Measurements from ENCODE around the gene EFR3B.

The EFR3B gene

DNA sequence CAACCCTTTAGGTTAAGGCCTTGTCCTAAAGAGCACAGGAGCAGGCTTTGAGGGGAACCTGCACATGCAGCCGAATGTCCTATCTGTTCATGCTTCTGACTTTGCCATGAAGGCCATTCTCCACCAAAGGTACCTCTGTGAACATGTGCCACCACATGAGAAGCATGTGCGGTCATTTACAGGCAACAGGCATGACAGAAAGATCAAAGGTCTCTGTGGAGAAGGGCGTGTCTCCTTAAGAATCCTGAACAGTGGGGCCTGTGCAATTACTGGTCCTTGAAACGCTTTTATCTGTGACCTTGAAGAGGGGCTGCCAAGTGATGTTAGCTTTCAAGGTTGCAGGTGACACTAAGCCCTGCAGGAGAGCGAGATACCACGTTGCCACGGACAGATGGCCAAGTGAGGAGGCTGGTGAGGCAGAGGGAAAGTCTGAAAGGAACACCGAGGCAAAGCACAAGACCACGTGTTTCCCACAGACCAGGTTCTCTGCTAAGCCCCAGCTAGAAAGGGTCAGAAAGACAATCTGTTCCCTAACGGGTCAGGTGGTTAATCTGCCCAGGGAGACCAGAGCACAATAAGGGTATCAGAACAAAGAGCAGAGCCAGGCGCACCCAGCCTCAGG lies 146.0 kb downstream of the EFR3B start:
- no peak for DNase-seq (ENCODE audit: low spot score)

DNA sequence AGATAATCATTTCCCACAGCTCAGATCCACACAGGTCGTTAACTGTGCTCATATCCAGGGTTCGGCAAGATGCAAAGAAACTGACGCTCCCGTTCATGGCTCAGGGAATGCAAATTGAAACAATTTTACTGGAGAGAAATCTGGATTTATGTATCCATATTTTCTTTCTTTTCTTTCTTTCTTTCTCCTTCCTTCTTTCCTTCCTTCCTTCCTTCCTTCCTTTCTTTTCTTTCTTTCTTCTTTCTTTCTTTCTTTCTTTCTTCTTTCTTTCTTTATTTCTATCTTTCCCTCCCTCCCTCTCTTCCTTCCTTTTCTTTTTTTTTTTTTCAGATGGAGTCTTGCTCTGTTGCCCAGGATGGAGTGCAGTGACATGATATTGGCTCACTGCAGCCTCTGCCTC lies 146.5 kb downstream of the EFR3B start:
- DNase-seq (ENCODE audit: low spot score): no peak

DNA sequence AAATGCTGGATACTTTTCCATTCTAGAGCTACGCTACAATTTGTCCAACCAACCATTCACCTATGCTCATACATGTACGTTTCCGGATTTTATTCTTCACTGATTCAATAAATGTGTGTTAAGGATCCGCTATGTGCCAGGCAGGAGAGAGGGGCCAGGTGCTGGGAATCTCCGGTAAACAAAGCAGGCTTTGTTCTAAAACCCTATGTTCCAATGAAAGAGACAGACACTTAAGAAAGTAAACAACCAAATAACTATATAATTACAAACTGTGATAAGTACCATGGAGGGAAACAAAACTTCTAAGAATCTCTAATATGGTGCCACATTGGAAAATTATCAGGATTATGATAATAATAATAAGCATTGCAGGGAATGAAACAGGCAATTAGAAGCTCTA lies 148.7 kb downstream of the EFR3B start:
- DNase-seq (ENCODE audit: low spot score): no peak

DNA sequence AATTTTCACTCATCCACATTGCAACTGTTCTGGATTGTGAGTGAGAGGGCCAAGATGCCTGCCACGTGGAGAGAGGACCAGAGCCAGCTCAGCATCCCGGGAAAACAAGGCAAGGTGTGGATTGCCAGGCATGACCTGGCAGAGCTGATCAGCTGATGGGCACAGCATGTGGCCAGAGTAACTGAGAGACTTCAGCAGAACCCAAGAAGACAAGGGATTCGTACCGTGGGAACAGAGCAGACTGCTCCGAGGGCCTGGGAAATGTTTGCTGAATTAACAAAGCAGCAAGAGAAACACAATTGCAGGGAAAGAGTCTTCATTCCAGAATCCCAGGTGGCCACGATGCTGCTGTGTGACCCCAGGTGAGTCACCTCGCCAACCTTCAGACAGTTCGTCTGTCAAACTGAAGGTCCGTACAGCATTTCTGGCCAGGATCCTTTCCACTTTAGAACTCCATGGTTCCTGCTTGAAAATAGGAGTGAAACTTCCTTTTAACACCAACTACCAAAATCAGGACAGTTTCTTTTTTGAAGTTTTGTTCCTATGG lies 152.8 kb downstream of the EFR3B start:
- no peak for DNase-seq (ENCODE audit: low spot score)

DNA sequence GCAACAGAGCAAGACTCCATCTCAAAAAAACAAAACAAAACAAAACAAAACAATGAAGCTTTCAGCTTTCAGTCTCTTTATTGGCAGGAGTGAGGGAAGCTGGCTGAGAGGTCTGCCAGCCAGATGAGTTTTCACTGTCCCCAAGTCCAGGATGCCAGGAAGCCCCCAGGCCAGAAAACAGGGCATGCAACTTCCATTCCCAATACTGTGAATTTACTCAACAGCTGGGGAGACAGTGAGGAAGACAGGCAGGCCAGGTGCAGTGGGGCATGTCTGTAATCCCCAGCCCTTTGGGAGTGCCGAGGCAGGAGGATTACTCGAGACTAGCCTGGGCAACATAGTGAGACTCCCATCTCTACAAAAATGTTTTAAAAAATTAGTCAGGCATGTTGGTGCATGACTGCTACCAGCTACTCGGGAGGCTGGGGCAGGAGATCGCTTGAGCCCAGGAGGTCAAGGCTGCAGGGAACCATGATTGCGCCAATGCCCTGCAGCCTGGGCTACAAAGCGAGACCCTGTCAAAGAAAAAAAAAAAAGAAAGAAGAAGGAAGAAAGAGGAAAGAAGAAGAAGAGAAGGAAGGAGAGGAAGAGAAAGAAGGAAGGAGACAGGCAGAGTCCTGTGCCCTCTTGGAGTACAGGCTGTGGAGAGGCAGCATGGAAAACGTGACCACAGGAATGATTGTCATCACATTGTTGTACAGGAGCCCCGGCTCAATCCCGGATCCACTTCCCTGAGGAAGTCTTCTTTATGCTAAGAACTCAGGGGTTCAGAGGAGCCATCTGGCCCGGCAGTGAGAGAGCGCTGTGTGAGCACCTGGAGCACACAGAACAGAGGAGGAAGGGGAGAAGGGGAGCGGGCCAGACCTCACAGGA lies 155.7 kb downstream of the EFR3B start:
- DNase-seq (ENCODE audit: low spot score): peak; percentile 12

DNA sequence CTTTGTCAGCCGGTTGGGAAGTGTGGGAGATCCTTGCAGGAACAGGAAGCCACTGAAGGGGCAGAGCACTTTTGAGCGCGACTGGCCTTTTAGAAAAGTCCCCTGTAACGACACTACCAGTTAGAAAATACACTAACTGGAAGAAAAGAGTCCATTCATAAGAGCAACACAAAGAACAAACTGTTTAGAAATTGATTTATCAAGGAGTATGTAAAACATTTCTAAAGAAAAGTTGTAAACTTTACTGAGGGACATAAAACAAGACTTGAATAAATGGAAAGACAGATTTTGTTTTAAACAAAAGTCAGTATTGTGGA lies 156.3 kb downstream of the EFR3B start:
- DNase-seq (ENCODE audit: low spot score): no peak

DNA sequence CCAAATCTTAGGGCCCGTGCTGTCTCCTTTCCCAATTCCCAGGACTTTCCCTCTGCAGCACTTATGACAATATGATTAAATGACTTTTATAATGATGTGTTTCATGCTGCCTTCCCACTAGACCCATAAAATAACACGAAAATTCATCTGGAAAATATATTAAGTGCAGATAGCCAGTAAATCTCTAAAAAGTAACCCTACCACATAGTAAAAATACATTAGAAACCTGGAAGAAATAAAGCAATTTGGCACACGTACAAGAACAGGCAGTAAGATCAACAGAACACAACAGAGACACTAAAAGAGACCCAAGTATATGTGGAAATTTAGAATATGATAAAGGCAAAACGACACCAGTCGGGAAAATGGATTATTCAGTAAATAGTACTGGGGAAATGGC lies 156.7 kb downstream of the EFR3B start:
- DNase-seq (ENCODE audit: low spot score): no peak

DNA sequence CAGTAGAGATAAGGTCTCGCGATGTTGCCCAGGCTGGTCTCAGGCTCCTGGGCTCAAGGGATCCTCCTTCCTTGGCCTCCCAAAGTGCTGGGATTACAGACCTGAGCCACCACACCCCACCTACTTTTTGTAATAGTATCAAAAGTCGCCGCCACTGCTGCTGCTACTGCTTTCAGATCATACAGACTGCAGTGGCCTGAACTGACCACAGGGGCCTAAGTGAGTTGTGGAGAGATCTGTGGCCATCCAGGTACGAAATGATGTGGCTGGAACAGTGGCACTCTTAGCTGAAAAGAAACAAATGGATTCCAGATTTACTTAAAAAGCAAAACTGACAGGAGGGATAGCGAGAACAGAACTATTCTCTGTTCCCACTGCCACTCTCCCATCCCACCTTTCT lies 159.4 kb downstream of the EFR3B start:
- peak; percentile 27 for DNase-seq (ENCODE audit: low spot score)

DNA sequence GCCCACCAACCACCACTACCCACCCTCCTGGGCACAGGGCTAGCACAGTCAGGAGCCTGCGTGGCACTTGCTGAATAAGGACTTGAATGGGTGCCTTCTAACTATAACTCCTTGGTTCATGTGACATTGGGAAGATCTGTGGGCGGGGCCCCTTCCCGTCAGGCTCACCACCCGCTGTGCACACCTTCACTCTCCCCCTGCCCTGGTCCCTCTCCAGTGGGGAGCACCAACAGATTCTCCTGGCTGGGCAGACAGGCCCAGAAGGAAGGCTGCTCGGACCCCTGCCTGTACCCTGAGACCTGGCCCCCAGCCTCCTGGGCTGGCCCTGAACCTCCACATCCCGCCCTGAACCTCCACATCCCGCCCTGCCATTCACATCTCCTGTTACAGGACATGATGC lies 159.9 kb downstream of the EFR3B start:
- no peak for DNase-seq (ENCODE audit: low spot score)

DNA sequence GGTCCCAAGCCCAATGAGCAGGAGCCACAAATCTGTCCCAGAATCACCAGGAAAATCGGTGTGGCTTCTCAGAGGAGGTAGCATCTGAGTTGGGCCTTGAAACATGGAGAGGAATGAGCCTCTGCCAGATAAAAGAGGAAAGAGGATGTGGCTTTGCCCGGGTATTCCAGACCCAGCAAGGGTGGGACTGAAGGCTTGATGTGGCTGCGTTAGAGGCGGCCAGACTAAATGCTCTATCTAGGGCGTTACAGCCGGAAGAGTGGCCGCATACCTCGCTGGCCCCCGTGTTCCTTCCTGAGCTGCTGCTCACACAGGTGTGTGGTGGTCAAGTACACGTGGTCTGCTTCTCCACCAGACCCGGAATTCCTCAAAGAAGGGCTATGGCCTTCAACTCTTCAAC lies 160.4 kb downstream of the EFR3B start:
- no peak for DNase-seq (ENCODE audit: low spot score)

DNA sequence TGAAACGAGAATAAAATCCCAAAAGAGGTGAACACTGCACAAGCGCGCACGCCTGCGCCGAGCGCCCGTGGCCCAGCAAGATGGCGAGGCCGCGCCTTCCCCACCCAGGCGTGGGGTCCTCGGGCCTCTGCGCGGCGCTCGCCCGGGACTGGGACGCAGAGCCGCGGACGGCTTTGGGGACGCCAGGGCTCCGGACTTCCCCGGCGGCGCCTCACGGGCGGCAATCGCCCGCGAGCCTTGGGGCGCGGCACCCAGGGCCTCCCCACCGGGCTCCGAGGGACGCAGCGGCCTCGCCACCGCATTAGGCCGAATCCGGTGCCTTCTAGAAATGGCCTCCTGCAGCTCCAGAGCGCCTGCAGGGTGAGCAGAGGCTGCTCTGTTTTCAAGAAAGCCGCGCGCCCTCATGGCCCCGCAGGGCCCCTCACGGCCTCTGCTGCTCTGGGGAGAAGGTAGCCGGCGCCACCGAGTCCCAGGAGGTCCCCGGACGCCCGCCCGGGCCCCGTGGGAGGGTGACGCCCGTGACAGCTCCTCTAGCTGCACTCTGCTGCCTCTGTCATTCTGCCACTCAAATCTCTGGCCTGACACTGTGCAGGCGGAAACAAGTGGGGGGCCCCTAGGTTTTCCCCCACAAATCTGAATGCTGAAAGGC lies 162.4 kb downstream of the EFR3B start:
- no peak for DNase-seq (ENCODE audit: low spot score)

DNA sequence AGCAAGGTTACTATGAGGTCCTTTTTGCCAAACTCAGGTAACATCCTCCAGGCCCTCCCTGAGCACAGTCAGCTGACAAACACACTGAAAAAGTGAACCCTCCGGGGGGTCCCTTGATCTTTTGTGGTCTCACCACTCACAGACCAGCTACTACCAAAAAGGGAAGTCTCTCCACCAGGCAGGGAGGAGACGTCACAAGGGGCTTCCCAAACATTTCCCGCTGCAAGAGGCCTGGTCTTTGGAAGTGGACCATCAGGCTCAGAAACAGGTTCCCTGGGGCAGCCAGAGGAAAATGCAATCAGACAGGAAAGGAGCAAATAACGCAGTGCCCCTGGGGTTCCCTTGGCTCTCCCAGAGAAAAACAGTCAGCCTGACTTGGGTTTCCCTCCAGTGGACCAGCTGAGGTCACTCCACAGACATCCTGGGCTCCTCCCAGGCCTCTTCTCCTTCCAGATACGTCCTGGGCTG lies 165.2 kb downstream of the EFR3B start:
- DNase-seq (ENCODE audit: low spot score): no peak

Measured in kidney tubule cell (primary cell).